ENCODE measurements around the gene PDE9A. TPM values are rescaled to one million over a fixed set of nuclear protein-coding genes. Genes with fewer than 3 reads are reported as not detected.

Gene PDE9A
- total and polyA plus RNA-seq, 2 donors (not counting 1 experiment from before 2014, with no cell fraction given), result 0.34 to 5.8 TPM

DNA sequence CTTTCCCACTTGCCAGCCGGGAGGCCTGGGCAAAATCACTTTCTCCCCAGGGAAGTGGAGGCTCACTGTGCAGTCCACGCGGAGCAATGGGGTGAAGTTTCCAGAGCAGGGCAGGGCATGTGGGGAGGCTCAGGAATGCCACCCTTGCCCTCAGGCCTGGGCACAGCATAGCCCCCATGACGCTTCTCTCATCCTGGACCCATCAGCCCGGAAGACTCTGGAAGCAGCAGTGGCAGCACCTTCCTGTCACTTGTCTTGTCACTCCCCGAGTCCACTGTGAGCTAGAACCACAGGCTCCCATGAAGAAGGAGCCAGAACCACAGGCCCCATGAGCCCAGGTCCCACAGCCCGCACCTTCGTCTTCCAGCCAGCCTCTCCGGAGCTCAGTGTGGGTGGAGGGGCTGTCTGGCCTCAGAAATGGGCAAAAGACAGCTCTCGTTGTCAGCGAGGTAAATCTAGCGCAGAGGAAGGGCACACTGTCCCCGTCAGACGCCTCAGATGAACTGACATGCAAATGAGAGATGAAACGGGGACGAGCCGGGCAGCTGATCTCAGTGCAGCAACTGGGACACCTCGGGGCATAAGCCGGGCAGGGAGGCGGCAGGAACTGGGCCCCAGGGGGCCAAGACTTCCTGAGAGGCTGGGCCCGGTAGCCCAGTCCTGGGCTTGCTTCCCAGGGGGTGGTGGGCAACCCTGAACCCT is 6.1 kb downstream of the PDE9A start:
- H3K4me1 ChIP-seq (ENCODE audit: control insufficient read depth in 2 of 2, insufficient read depth in 2 of 2, low read length in 2 of 2), result peaks cover 42 to 49% of the 10 kb centered on the region in 2 donors
- peaks cover 39% of the 10 kb centered on the region for H3K27me3 Mint-ChIP-seq
- peak overlapping the region; percentile 51 for H2AFZ ChIP-seq (ENCODE audit: insufficient read depth, low read depth, low read length, poor library complexity, severe bottlenecking)
- ATAC-seq (ENCODE audit: low read depth), result peak; percentile 54
- TF ChIP-seq, protein P1, sequence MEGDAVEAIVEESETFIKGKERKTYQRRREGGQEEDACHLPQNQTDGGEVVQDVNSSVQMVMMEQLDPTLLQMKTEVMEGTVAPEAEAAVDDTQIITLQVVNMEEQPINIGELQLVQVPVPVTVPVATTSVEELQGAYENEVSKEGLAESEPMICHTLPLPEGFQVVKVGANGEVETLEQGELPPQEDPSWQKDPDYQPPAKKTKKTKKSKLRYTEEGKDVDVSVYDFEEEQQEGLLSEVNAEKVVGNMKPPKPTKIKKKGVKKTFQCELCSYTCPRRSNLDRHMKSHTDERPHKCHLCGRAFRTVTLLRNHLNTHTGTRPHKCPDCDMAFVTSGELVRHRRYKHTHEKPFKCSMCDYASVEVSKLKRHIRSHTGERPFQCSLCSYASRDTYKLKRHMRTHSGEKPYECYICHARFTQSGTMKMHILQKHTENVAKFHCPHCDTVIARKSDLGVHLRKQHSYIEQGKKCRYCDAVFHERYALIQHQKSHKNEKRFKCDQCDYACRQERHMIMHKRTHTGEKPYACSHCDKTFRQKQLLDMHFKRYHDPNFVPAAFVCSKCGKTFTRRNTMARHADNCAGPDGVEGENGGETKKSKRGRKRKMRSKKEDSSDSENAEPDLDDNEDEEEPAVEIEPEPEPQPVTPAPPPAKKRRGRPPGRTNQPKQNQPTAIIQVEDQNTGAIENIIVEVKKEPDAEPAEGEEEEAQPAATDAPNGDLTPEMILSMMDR (IDR thresholded peaks at IDR 0.05), result no peak
- TF ChIP-seq EZH2 (IDR thresholded peaks at IDR 0.05; ENCODE audit: borderline replicate concordance, insufficient read depth, low read depth, low read length, poor library complexity, severe bottlenecking), result no peak
- peak; percentile 45 for DNase-seq
- intact Hi-C loops (cut with micrococcal nuclease), result loop anchor here (10.0 kb wide), 1 partner anchor 65 kb away; no protein-coding TSS in a partner anchor
- peaks cover 0 to 56% (median 26%) of the 10 kb centered on the region in 4 experiments for H3K27me3 ChIP-seq (replicated peaks in 1 of 4; ENCODE audit: control extremely low read depth in 1 of 4, control insufficient read depth in 3 of 4, insufficient read depth in 4 of 4, low read length in 3 of 4)
- no peaks in the 10 kb centered on the region for H3K9me3 Mint-ChIP-seq (ENCODE audit: insufficient read depth)
- 29% methylated on average over 21 of the region's 21 CpGs for WGBS (ENCODE audit: insufficient coverage)
- H4K20me1 ChIP-seq (ENCODE audit: control insufficient read depth, insufficient read depth, low read length, poor library complexity, severe bottlenecking), result no peaks in the 10 kb centered on the region
- H3K36me3 ChIP-seq (replicated peaks in 1 of 2; ENCODE audit: control extremely low read depth in 1 of 2, control insufficient read depth in 1 of 2, extremely low read depth in 1 of 2, insufficient read depth in 2 of 2, low read length in 1 of 2), result no peaks in the 10 kb centered on the region
- H3K27ac Mint-ChIP-seq, result no peak overlapping the region
- H3K4me1 Mint-ChIP-seq, result peaks cover 34% of the 10 kb centered on the region
- H3K4me3 Mint-ChIP-seq, result peak overlapping the region; percentile 64
- ChIA-PET POLR2A (no interaction called here), CTCF (no interaction called here)
- peaks cover 0 to 20% (median 0%) of the 10 kb centered on the region in 3 donors for H3K9me3 ChIP-seq (ENCODE audit: control extremely low read depth in 1 of 3, control insufficient read depth in 2 of 3, insufficient read depth in 1 of 3, low read length in 2 of 3)
- H3K9ac ChIP-seq (ENCODE audit: low read length), result no peak overlapping the region
- H3K79me2 ChIP-seq (ENCODE audit: control insufficient read depth, insufficient read depth, low read length), result no peaks in the 10 kb centered on the region
- H3K27ac ChIP-seq (ENCODE audit: low read length in 2 of 2), result no peak overlapping the region
- peak overlapping the region; percentile 63 for H3K4me2 ChIP-seq (replicated peaks; ENCODE audit: low read depth, low read length, poor library complexity, severe bottlenecking)
- H3K4me3 ChIP-seq (ENCODE audit: control extremely low read depth in 1 of 5, extremely low read depth in 1 of 5, insufficient read depth in 1 of 5, low read depth in 2 of 5, low read length in 4 of 5), result no peak overlapping the region

DNA sequence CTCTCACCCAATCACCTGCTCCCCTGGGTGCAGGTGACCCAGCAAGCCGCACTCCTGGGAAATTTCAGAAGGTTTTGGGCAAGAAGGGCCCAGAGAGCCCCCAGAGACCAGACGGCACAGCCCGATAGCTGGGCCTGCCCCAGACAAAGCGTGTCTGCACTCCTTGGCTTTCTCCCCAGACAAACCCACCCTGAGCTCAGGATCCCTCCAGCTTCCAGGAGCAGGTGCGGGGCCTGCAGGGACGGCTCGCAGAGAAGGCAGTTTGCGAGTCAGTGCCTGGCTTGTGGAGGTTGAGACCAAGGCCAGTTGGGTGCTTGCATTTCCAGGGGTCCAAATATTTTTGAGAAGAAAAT is 6.7 kb downstream of the PDE9A start:
- ChIA-PET CTCF (no interaction called here), POLR2A (no interaction called here)
- Histone ChIP-seq H3K27ac (ENCODE audit: low read length in 2 of 2) (no peak overlapping the region), H3K4me1 (ENCODE audit: control insufficient read depth in 2 of 2, insufficient read depth in 2 of 2, low read length in 2 of 2) (peaks cover 37 to 44% of the 10 kb centered on the region in 2 donors), H2AFZ (ENCODE audit: insufficient read depth, low read depth, low read length, poor library complexity, severe bottlenecking) (peak overlapping the region; percentile 51), H4K20me1 (ENCODE audit: control insufficient read depth, insufficient read depth, low read length, poor library complexity, severe bottlenecking) (no peaks in the 10 kb centered on the region), H3K9ac (ENCODE audit: low read length) (no peak overlapping the region), H3K9me3 (ENCODE audit: control extremely low read depth in 1 of 3, control insufficient read depth in 2 of 3, insufficient read depth in 1 of 3, low read length in 2 of 3) (peaks cover 0 to 19% (median 0%) of the 10 kb centered on the region in 3 donors), H3K4me2 (replicated peaks; ENCODE audit: low read depth, low read length, poor library complexity, severe bottlenecking) (peak overlapping the region; percentile 63), H3K79me2 (ENCODE audit: control insufficient read depth, insufficient read depth, low read length) (no peaks in the 10 kb centered on the region), H3K36me3 (replicated peaks in 1 of 2; ENCODE audit: control extremely low read depth in 1 of 2, control insufficient read depth in 1 of 2, extremely low read depth in 1 of 2, insufficient read depth in 2 of 2, low read length in 1 of 2) (no peaks in the 10 kb centered on the region), H3K4me3 (ENCODE audit: control extremely low read depth in 1 of 5, extremely low read depth in 1 of 5, insufficient read depth in 1 of 5, low read depth in 2 of 5, low read length in 4 of 5) (no peak overlapping the region), H3K27me3 (replicated peaks in 1 of 4; ENCODE audit: control extremely low read depth in 1 of 4, control insufficient read depth in 3 of 4, insufficient read depth in 4 of 4, low read length in 3 of 4) (peaks cover 0 to 51% (median 20%) of the 10 kb centered on the region in 4 experiments)
- ATAC-seq (ENCODE audit: low read depth) (no peak), DNase-seq (no peak)
- intact Hi-C loops (cut with micrococcal nuclease), result no loop called here
- WGBS (ENCODE audit: insufficient coverage), result 24% methylated on average over 5 of the region's 8 CpGs
- Mint-ChIP-seq H3K27me3 (peaks cover 34% of the 10 kb centered on the region), H3K4me1 (peaks cover 29% of the 10 kb centered on the region), H3K9me3 (ENCODE audit: insufficient read depth) (no peaks in the 10 kb centered on the region), H3K27ac (no peak overlapping the region), H3K4me3 (peak overlapping the region; percentile 64)
- TF ChIP-seq, protein P1 (IDR thresholded peaks at IDR 0.05), result no peak
- TF ChIP-seq EZH2 (IDR thresholded peaks at IDR 0.05; ENCODE audit: borderline replicate concordance, insufficient read depth, low read depth, low read length, poor library complexity, severe bottlenecking), result no peak
